Panc1 (cell line): Measurements from ENCODE around the gene TTC21B. TPM values are rescaled to one million over a fixed set of nuclear protein-coding genes. Genes with fewer than 3 reads are reported as not detected.

Source experiments
- ATAC-seq: fragments of 200-7000 bp; cut with Tn5 transposase; 2 replicates; pipeline ENCODE4 v1.9.1; 2020; ENCODE audit warnings: mild to moderate bottlenecking, moderate library complexity
- BruUV-seq: library from RNA; stranded (reverse); fragments of 400-500 nt; replicated peaks from 2 replicates; lab custom pipeline; 2021; lab: Mats Ljungman, UMichigan
- CTCF ChIA-PET: fragments of 300-600 bp; sonication (Branson Sonifier 250); formaldehyde crosslinking; loops from one replicate; lab custom pipeline; 2022; ENCODE audit warnings: antibody characterized with exemption; lab: Charles Lee
- POLR2A ChIA-PET: fragments of 300-600 bp; sonication (Branson Sonifier 250); formaldehyde crosslinking; loops from one replicate; lab custom pipeline; 2022; ENCODE audit warnings: antibody characterized with exemption; lab: Charles Lee
- DNase-seq: peaks from one replicate; pipeline ENCODE4 v3.0.0-alpha.2; 2010; ENCODE audit warnings: low read depth, low spot score
- H3K27ac ChIP-seq: 2 replicates; pipeline ENCODE4 v1.5.1; 2011; ENCODE audit warnings: mild to moderate bottlenecking, low read length, inconsistent platforms
- H3K27me3 ChIP-seq: fragments of 200-500 bp; sonication (Bioruptor generic); 2 replicates; pipeline ENCODE4 v1.6.0; 2014; ENCODE audit warnings: low read length, inconsistent platforms; ENCODE audit not compliant: control insufficient read depth, insufficient read depth
- H3K36me3 ChIP-seq: fragments of 200-500 bp; sonication (Bioruptor generic); 2 replicates; pipeline ENCODE4 v1.5.1; 2014; ENCODE audit warnings: inconsistent platforms, mild to moderate bottlenecking, low read length, moderate library complexity; ENCODE audit not compliant: control insufficient read depth, insufficient read depth
- H3K4me1 ChIP-seq: 2 replicates; pipeline ENCODE4 v1.5.1; 2011; ENCODE audit warnings: inconsistent platforms, mild to moderate bottlenecking, low read length, moderate library complexity; ENCODE audit not compliant: control insufficient read depth, insufficient read depth
- H3K4me3 ChIP-seq, 2 experiments: 2 replicates each; pipeline ENCODE4 v1.5.1; 2011 to 2012; ENCODE audit warnings: low read depth in 2 of 2, low read length in 2 of 2, mild to moderate bottlenecking in 2 of 2, inconsistent platforms in 1 of 2, moderate library complexity in 1 of 2
- H3K9me3 ChIP-seq: fragments of 200-500 bp; sonication (Bioruptor generic); 2 replicates; pipeline ENCODE4 v1.5.1; 2014; ENCODE audit warnings: low read depth, mild to moderate bottlenecking, inconsistent platforms, low read length, moderate library complexity; ENCODE audit not compliant: control insufficient read depth, insufficient read depth
- POLR2AphosphoS5 ChIP-seq: IDR thresholded peaks from 2 replicates; pipeline ENCODE4 v1.6.1; 2012; ENCODE audit warnings: mild to moderate bottlenecking, low read depth, low read length, moderate library complexity
- SIN3A ChIP-seq: IDR thresholded peaks from 2 replicates; pipeline ENCODE4 v1.6.1; 2012; ENCODE audit warnings: low read depth, mild to moderate bottlenecking, low read length, moderate library complexity, borderline replicate concordance; ENCODE audit not compliant: insufficient read depth
- TCF7L2 ChIP-seq: IDR thresholded peaks from 2 replicates; pipeline ENCODE4 v1.6.1; 2011; ENCODE audit warnings: mild to moderate bottlenecking, low read depth, low read length, inconsistent platforms
- in situ Hi-C: cut with HindIII; loops from 2 replicates; pipeline ENCODE4 v1.10.0; 2016; ENCODE audit warnings: low sequenced_read_pairs, low pct_unique_long_range_greater_than_20kb
- intact Hi-C: fragments of 100-400 bp; cut with micrococcal nuclease; formaldehyde crosslinking; loops from one replicate; pipeline ENCODE4 v1.10.0; 2022; ENCODE audit not compliant: unreplicated experiment
- total RNA-seq: library from RNA; stranded (reverse); gene quantifications from one replicate; pipeline ENCODE4 v1.2.1, GENCODE V29; 2021; ENCODE audit not compliant: unreplicated experiment
- TF ChIP-seq, protein P1 (sequence below): fragments of 450-650 bp; IDR thresholded peaks from 2 replicates; pipeline ENCODE4 v1.5.1; 2017; ENCODE audit warnings: mild to moderate bottlenecking
- TF ChIP-seq, protein P2 (sequence below), 2 experiments: IDR thresholded peaks; 2 replicates each; pipeline ENCODE4 v1.6.1; 2011 to 2012; ENCODE audit warnings: low read depth in 2 of 2, control low read depth in 1 of 2, low read length in 1 of 2, mild to moderate bottlenecking in 1 of 2, moderate library complexity in 1 of 2; ENCODE audit not compliant: insufficient read depth in 1 of 2

Gene TTC21B
- total RNA-seq, 1 experiment from 2014 or later, result 12.4 TPM

DNA sequence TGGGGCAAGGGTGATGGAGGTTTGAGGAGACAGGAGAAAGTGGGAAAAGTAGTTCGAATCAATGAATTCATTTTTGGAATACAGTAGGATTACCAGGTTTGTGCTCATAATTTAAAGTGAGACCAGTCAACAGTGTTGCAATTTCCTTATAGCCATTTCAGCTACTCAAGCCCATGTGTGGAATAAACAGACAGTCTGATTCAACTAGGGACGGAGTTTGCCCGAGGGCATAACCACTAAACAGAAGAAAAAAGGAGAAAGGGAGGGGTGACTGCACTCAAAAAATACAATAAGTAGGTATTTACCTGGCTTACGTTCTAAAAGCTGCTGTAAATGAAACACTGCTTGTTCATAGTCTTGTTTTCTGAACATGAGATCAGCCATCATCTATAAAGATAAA, 55.2 kb downstream of the TTC21B start:
- ChIA-PET CTCF (no interaction called here), POLR2A (no interaction called here)
- in situ Hi-C loops, result no loop called here
- H3K27ac ChIP-seq, result no peak overlapping the region
- H3K27me3 ChIP-seq, result no peaks in the 10 kb centered on the region
- peaks cover 2% of the 10 kb centered on the region; the same call in 1 of the 2 replicates for H3K36me3 ChIP-seq
- ATAC-seq (no peak), DNase-seq (no peak)
- BruUV-seq, result no TSS peak
- intact Hi-C loops, result no loop called here
- H3K9me3 ChIP-seq, result no peaks in the 10 kb centered on the region
- H3K4me1 ChIP-seq, result no peaks in the 10 kb centered on the region
- no peak overlapping the region for H3K4me3 ChIP-seq
- TF ChIP-seq SIN3A, result no peak
- TF ChIP-seq, protein P1, sequence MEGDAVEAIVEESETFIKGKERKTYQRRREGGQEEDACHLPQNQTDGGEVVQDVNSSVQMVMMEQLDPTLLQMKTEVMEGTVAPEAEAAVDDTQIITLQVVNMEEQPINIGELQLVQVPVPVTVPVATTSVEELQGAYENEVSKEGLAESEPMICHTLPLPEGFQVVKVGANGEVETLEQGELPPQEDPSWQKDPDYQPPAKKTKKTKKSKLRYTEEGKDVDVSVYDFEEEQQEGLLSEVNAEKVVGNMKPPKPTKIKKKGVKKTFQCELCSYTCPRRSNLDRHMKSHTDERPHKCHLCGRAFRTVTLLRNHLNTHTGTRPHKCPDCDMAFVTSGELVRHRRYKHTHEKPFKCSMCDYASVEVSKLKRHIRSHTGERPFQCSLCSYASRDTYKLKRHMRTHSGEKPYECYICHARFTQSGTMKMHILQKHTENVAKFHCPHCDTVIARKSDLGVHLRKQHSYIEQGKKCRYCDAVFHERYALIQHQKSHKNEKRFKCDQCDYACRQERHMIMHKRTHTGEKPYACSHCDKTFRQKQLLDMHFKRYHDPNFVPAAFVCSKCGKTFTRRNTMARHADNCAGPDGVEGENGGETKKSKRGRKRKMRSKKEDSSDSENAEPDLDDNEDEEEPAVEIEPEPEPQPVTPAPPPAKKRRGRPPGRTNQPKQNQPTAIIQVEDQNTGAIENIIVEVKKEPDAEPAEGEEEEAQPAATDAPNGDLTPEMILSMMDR, result no peak
- TF ChIP-seq TCF7L2, result no peak
- TF ChIP-seq POLR2AphosphoS5, result no peak
- TF ChIP-seq, protein P2, sequence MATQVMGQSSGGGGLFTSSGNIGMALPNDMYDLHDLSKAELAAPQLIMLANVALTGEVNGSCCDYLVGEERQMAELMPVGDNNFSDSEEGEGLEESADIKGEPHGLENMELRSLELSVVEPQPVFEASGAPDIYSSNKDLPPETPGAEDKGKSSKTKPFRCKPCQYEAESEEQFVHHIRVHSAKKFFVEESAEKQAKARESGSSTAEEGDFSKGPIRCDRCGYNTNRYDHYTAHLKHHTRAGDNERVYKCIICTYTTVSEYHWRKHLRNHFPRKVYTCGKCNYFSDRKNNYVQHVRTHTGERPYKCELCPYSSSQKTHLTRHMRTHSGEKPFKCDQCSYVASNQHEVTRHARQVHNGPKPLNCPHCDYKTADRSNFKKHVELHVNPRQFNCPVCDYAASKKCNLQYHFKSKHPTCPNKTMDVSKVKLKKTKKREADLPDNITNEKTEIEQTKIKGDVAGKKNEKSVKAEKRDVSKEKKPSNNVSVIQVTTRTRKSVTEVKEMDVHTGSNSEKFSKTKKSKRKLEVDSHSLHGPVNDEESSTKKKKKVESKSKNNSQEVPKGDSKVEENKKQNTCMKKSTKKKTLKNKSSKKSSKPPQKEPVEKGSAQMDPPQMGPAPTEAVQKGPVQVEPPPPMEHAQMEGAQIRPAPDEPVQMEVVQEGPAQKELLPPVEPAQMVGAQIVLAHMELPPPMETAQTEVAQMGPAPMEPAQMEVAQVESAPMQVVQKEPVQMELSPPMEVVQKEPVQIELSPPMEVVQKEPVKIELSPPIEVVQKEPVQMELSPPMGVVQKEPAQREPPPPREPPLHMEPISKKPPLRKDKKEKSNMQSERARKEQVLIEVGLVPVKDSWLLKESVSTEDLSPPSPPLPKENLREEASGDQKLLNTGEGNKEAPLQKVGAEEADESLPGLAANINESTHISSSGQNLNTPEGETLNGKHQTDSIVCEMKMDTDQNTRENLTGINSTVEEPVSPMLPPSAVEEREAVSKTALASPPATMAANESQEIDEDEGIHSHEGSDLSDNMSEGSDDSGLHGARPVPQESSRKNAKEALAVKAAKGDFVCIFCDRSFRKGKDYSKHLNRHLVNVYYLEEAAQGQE (IDR thresholded peaks at IDR 0.05; ENCODE audit: insufficient read depth in 1 of 2, low read depth in 2 of 2, low read length in 1 of 2), result no peak

GRCh38 chr2:165897726-165898125, 55.9 kb downstream of the TTC21B start:
- ATAC-seq, result no peak
- POLR2A ChIA-PET, result no interaction called here
- TF ChIP-seq SIN3A (no peak), POLR2AphosphoS5 (no peak), TCF7L2 (no peak)
- TF ChIP-seq, protein P2 (IDR thresholded peaks at IDR 0.05; ENCODE audit: insufficient read depth in 1 of 2, low read depth in 2 of 2, low read length in 1 of 2), result no peak
- TF ChIP-seq, protein P1, result no peak
- DNase-seq, result no peak
- intact Hi-C loops, result no loop called here
- Histone ChIP-seq H3K27ac (no peak overlapping the region), H3K4me1 (no peaks in the 10 kb centered on the region), H3K4me3 (no peak overlapping the region), H3K36me3 (peaks cover 2% of the 10 kb centered on the region; the same call in 1 of the 2 replicates), H3K9me3 (no peaks in the 10 kb centered on the region), H3K27me3 (no peaks in the 10 kb centered on the region)
- in situ Hi-C loops, result no loop called here
- CTCF ChIA-PET, result no interaction called here
- no TSS peak for BruUV-seq
